HG03175 (cell line): ENCODE results near the gene WDR27.
"Not testable (repeated sequence)": the region's sequence is repeated elsewhere in the genome, so short reads cannot be mapped to it uniquely, and the experiment has no call there.

Experiments used
- ATAC-seq: cut with Tn5 transposase; IDR thresholded peaks from one replicate; pipeline ENCODE4 v1.9.1; 2021; ENCODE audit warnings: mild to moderate bottlenecking, moderate library complexity; ENCODE audit not compliant: unreplicated experiment

The WDR27 gene

DNA sequence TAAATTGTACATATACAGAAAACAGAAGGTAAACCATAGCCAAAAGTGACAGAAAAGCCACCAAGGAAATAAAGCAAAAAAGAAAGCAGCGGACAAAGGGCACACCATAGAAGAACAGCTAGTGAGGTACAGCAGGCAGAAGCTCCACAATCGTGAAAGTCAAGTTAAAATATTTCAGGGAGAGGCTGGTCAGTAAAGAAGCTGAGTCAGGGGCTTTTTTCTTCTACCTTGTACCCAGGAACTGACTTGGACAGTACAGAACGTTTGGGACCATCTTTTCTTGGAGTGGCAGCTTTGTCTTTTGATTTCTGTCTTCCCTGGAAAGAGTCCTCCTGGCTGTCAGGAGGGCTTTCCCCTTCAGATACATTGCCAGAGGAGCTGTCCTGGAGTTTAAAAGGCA is 8.2 kb upstream of the WDR27 start:
- no peak for ATAC-seq

DNA sequence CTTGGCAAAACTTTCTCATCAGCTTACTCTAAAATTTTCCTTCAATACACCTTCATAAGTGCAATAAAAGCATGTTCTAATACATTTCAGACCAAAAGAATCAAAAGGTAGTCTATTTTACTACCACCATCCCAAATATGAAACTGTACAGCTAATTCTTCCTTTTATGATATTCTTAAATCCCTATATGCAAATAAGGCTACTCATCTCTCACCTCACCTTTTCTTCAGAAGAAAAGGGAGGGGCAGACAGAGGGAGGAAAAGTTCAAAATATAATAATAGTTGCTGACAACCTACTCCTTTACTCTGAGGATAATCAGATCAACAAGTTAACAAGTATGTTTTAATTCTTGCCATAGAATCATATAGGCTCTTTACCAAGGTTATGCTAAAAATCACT is 7.5 kb upstream of the WDR27 start:
- ATAC-seq, result peak; percentile 56

DNA sequence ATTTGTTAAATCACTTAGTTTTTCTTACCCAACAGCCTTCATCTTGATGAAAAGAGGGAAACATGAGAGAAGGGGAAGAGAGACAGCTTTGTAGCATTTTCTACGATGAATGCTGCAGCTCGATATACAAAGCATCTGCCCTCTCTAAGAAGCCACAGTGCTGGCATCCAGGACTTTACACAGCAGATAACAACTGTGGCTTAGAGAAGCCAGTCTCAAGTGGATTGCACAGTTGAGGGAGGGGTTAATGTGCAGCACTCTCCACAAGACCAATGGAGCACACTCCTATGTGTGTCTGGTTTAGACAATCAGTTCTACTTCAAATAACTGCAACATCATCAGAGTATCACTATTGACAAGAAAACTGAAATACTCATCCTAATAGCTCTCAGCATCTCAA is 5.9 kb upstream of the WDR27 start:
- no peak for ATAC-seq

DNA sequence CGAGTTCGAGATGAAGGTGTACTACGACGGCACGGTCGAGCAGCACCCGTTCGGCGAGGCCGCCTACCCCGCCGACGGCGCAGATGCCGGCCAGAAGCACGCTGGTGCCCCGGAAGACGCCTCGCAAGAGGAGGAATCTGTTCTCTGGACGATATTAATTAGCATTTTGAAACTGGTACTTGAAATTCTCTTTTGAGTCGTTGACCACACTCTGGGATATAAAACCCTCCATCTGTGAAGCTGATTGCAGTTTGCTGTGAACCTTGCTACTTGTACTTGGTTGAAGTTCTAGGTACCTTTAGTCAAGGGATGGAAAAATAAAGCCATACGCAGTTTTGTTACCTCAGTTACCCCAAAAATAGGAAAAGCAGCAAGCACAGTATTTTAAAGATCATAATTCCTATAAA is 1.0 kb upstream of the WDR27 start:
- peak; percentile 17 for ATAC-seq

DNA sequence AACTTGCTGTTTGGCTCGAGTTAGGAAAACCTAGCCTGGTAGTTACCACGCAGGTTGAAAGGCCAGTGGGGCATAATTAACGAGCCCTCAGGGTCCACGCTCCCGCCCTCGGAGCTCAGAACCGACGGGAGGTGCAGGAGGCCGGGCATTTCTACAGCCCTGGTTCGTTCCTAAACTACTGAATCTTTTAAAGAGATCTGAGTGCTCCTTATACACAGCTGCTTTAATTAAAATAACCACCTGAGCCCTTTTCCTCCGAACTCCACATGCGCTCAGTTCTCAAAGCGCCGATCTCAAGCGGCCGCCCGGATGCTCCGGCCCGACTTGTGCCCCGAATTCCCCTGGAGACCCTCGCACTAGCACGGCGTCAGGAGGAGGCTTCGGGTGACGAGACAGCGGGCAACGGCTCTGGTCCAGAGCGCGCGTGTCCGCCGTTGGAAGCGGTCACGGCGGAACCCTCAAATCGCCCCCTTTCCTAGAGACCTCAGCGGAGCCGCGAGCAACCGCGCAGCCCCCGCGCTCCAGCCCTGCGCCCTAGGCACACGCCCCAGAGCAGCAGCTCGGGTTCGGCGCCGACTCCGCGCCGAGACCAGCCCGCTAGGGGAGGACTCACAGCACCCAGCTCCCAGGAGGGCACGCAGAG is 397 bp downstream of the WDR27 start:
- ATAC-seq, result peak; percentile 15

DNA sequence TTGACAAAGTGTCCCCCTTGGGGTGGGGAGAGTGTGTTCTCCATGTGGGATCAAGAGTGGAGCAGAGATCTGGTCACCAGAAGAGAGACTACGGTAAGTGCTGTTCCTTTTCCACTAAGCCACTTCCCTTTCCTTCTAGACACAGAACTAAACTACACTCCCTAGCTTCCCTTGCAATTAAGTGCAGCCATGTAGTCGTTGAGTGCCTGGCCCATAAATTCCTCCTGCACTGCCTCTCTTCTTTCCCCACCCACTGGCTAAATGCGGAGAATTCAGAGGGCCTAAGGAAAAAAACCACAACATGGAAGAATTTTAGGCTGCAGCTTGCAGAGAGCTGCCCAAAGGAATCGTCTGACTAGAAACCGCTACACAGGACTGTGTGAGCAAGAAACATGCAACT is 1.5 kb downstream of the WDR27 start:
- ATAC-seq, result no peak

DNA sequence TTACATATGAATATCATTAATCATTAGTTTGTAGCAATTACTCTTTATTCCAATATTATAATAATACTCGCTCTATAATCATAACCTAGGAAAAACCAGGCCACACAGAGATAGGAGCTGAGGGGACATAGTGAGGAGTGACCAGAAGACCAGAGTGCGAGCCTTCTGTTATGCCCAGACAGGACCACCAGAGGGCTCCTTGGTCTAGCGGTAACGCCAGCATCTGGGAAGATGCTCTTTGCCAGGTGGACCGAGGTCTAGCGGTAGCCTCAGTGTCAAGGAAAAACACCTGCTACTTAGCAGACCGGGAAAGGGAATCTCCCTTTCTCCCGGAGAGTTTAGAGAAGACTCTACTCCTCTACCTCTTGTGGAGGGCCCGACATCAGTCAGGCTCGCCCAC is 4.7 kb downstream of the WDR27 start:
- ATAC-seq, result not testable (repeated sequence)

DNA sequence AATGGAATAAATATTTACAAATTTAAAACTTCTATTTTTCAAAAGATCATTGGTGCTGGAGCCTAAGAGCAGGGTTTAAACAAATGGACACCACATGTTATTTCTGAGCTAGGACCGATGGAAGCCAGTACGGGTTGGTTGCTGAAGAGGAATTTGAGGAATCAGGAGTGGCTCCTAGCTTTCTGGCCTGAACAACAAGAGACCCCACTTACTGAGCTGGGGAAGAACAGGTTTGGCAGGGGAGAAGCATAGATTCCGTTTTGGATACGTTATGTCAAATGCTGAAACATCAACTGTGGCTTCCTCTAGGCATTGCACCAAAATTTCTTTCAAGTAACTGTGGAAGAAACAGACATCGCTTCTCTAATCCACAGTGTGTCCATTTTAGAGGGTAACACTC is 6.7 kb downstream of the WDR27 start:
- no peak for ATAC-seq

DNA sequence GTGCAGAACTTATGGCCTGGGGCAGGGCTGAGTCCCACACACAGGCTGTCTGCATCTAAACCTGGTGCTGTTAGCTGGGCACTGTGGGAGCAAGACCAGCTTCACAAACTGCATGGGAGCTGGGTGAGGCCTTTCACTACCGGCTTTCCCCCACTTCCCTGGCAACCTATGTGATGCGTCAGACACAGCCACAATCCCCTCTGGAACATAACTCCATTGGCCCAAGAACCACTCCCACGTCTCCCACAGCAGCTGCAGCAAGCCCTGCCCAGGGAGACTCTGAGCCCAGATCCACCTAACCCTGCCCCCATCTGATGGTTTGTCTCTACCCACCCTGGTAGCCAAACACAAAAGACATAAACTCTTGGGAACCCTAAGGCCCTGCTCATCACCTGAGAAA is 9.3 kb downstream of the WDR27 start:
- ATAC-seq, result no peak

DNA sequence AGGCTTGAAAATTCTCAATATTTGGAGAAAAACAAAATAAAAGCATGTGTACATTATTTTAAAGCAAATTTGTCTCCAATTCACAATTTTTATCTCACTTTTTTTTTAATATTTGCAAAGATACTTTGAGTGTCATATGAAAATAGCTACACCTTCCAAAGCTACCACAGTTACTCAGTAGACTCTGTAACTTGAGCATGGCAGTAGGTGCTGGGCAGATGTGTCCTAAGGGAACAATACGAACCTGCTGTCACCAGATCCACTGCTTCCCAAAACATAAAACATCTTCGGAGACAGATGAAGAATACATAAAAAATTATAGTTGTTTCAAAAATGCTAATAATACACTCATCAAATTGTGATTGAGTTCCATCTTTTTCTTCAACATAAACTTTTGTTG is 10.6 kb downstream of the WDR27 start:
- ATAC-seq, result no peak

DNA sequence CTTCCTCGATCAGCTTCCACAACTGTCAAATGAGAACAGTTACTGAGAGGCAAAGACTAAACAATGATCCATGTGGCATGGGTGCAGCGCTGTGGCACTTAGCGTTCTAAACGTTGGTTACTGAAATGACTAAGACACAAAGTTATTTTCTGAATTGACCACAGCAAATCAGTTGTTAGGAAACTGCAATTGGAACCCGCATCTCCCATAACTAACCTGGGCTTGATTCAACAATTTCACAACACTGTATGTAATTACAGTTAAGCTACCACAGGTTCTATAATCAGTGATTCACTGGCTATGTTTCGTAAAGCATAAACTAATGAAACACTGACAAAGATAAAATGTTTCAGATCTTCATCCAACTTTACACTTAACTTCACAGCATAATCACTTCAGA is 12.5 kb downstream of the WDR27 start:
- no peak for ATAC-seq

DNA sequence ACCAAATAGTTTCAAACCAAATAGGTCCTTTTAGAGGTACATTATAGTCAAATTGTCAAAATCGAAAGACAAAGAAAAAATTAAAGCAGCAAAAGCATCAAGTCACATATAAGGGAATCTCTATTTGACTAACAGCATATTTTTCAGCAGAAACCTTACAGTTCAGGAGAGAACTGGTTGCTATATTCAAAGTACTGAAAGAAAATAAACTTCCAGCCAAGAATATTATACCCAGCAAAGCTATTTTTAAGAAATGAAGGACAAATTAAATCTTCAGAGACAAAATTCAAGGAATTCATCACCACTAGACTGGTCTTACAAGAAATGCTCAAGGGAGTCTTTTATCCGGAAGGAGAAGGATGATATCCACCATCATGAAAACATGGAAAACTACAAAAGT is 16.0 kb downstream of the WDR27 start:
- ATAC-seq, result no peak

DNA sequence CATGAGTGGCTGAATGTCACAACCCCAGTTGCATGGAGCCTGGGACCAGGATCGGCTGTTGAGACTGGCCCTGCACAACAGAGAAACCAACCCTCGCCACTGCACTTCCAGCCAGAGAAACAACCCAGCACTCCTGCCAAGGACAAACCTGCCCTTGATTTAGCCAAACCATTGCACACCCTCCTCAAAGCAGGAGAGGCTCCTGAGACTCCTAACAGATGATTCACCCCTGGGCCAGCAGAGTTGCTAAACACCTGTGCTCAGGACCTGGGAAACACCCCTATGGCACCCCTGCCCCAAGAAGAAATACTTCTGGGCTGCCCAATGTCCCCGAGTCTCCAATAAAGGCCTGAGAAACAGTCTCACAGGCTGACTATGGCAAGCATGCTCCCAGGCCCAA is 17.8 kb downstream of the WDR27 start:
- ATAC-seq, result no peak

DNA sequence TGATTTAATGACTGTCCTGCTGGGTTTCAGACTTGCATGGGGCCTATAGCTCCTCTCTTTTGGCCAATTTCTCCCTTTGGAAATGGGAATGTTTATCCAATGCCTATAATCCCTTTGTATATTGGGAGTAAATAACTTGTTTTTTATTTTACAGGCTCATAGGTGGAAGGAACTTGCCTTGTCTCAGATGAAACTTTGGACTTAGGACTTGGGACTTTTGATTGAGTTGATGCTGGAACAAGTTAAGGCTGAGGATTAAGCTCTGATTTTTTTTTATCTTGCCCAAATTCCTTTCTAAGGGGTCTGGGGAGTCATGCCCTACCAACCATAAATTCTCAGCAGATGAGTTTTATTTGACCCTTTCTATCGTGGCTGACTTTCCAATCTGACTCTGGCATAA is 23.5 kb downstream of the WDR27 start:
- no peak for ATAC-seq

DNA sequence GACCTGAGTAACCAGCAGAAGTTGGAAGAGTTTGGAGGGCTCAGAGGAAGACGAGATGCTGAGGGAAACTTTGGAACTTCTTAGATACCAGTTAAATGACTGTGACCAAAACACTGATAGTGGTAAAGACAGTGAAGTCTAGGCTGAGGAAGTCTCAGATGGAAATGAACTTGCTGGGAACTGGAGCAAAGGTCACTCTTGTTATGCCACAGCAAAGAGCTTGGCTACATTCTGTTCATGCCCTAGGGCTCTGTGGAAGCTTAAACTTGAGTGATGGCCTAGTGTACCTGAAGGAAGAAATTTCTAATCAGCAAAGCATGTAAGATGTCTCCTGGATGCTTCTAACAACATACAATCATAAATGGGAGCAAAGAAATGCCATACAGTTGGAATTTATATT is 24.7 kb downstream of the WDR27 start:
- ATAC-seq, result no peak

DNA sequence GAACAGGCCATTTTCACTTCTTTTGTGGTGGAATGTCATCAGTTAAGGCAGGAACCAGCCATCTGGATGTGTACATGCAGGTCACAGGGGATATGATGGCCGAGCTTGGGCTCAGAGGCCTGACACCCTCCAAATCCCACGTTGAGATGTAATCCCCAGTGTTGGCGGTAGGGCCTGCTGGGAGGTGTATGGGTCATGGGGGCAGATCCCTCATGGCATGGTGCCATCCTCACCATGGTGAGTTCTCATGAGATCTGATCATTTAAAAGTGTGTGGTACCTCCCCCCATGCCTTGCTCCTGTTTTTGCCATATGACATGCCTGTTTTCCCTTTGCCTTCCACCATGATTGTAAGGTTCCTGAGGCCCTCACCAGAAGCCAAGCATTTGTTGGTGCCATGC is 26.8 kb downstream of the WDR27 start:
- ATAC-seq, result no peak

DNA sequence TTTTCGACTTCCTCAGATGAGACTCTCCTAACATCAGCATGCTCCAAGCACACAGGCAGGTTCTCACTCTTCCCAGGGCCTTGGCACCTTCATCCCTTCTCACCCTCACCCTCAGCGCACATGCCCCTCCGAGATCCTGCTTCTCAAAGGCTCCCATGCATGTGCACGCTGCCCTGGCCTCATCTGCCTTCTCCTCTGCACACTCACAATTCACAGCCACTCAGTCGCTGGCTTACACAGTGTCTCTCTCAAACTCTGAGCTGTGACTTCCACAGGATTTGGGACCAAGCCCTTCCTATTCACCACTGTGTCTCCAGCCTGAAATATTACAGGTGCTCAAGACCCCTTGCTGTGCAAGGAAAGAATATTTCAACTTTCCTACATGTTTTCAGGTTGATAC is 30.3 kb downstream of the WDR27 start:
- ATAC-seq, result no peak

DNA sequence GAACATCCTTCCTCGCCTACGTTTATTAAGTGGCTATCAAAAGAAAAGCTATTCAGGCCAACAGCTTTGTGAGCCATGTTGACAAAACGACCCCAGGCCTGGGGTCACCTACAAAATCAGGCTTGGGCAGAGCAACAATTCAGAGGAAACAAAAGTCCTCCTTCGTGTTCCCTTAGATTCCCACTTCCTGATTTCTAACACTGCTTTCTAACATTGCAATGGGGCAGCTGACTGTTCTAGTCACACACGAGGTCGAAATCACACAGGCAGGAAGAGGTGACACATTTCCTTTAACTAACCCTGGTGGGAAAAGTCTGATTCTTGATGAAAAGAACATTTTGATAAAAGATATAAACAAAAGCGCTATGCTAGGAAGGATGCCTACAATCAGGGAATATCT is 31.9 kb downstream of the WDR27 start:
- no peak for ATAC-seq

DNA sequence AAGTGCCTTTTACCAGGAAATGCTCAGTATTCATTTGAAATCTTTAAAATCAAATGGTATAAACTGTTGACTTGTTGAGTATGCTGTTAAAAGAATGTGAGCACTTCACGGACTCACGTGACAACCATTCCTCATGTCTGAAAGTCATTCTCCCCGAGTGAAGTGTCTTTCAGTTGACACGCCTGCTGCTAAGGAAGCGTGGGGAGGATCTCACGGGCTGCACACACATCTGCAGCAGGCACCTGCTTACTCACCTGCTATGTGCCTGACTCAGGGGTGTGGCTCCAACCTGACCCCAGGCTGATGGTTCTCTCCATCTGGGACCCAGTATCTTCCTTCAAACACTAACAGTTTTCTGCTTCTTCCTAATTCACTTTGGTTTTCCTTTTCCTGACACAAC is 32.7 kb downstream of the WDR27 start:
- ATAC-seq, result no peak

DNA sequence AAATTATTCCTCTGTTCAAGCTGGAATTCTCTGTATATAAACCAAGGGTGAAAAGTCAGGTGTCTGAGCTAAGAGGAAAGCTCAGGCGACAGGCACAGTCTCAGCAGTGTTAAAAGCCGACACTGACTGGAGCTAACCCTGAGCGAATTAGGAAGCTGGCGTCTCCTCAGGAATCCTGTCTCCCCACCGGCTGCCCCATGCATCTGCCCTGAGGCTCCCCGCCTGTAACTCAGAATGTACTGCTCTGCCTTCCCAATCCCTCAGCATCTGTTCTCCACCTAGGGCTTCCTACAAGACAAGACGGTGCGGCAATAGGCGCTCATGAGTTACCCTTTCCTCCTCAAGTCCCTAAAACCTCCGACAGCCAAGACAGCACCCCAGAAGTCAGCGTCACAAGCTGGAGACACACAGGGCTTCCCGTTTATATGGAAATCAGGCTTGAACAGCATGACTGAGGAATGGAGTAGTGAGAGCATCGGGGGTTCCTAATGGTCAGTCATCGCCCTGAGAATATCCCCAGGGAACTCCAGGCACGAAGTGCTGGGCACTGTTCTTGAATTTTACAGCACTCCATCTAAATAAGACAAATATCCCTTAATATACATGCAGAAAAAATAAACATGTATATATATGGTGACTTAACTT is 33.5 kb downstream of the WDR27 start:
- ATAC-seq, result no peak

DNA sequence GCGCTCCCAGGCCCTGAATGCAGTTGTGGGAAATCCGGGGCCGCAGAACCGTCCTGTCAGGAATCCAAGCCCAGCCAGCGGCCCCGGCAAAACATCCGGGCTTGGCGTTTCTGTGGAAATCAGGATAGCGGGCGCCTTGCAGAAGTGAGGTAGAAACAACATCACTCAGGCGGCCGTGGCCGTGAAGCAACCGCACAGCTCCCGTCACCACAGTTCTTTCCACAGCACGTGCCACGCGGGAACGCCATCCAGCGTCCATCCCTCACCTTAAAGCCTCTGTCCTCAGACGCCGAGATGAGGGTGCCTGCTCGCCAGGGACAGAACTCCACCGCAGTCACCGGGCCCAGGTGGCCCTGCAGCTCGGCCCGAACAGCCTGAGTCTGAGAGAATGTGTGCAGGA is 34.1 kb downstream of the WDR27 start:
- no peak for ATAC-seq

DNA sequence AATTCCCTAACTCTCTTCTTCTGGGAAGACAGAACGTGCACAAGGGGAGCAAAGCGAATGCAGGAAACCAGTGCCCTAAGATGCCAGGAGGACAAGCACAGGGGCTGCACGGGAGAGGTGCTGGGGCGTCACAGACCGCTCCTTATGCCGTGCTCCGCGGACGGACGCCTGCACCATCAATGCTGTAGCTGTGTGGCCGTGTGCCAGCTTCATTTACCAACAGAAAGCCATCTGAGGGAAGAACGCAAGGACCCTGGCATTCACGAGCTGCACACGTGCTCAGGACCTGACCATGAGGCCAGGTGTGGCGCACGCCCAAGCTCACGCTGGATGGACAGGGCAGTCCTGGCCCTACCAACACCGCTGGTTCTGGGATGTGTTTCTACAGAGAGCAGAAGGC is 35.4 kb downstream of the WDR27 start:
- no peak for ATAC-seq

DNA sequence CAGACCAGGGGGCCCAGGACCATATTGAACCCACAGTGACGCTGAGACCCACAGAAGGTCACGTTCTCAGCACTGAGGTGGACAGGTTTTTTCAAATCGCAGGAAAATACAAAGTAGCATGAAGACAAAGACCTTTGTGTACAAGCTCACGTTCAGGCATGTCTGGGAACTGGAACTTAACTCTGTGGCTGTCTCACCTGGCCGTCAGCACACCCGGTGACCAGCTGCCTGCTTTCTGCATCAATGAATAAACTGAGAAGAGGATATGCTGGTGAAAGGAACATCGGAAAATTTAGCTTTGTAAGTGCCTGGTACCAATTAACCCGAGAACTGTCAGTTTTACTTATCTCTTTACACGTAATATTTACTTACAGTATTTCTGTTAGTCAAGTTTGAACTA is 36.5 kb downstream of the WDR27 start:
- no peak for ATAC-seq
